Activated naive CD4-positive, alpha-beta T cell treated with anti-CD3 and anti-CD28 coated beads, Interleukin-2, amount 50 U/mL, for 24 hours (primary cell): ENCODE results near the gene APAF1.

Experiments used
- H3K27ac Mint-ChIP-seq: one replicate; pipeline ENCODE4 v1.8.0; 2021; ENCODE audit warnings: mild to moderate bottlenecking, mixed read lengths
- H3K27me3 Mint-ChIP-seq: one replicate; pipeline ENCODE4 v1.8.0; 2021; ENCODE audit warnings: mixed read lengths
- H3K36me3 Mint-ChIP-seq: one replicate; pipeline ENCODE4 v1.8.0; 2021; ENCODE audit warnings: mixed read lengths
- H3K4me1 Mint-ChIP-seq: one replicate; pipeline ENCODE4 v1.8.0; 2021; ENCODE audit warnings: mixed read lengths
- H3K4me3 Mint-ChIP-seq: one replicate; pipeline ENCODE4 v1.8.0; 2021; ENCODE audit warnings: mild to moderate bottlenecking, mixed read lengths
- H3K9me3 Mint-ChIP-seq: one replicate; pipeline ENCODE4 v1.8.0; 2021; ENCODE audit warnings: mixed read lengths

The APAF1 gene

DNA sequence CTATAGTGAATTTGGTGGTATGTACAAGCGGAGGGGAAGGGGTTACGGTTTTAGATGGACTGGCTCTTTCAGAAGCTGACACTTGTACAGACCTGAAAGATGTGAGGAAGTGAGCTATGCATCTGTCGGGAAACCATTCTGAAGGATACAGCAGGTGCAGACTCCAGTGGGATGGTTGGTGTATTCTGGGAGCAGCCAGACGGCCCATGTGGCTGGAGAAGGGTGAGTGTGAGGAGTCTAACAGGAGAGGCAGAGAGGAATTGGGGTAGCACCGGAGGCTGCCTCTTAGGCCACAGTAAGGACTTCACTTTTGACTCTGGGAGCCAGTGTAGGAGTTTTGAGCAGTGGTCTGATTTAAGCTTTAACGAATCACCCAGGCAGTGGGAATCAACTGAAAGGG is 90.7 kb downstream of the APAF1 start:
- H3K4me3 Mint-ChIP-seq: no peak overlapping the region
- no peaks in the 10 kb centered on the region for H3K4me1 Mint-ChIP-seq
- H3K27ac Mint-ChIP-seq: no peak overlapping the region
- H3K27me3 Mint-ChIP-seq: no peaks in the 10 kb centered on the region
- H3K9me3 Mint-ChIP-seq: no peaks in the 10 kb centered on the region
- peaks cover 5% of the 10 kb centered on the region for H3K36me3 Mint-ChIP-seq

DNA sequence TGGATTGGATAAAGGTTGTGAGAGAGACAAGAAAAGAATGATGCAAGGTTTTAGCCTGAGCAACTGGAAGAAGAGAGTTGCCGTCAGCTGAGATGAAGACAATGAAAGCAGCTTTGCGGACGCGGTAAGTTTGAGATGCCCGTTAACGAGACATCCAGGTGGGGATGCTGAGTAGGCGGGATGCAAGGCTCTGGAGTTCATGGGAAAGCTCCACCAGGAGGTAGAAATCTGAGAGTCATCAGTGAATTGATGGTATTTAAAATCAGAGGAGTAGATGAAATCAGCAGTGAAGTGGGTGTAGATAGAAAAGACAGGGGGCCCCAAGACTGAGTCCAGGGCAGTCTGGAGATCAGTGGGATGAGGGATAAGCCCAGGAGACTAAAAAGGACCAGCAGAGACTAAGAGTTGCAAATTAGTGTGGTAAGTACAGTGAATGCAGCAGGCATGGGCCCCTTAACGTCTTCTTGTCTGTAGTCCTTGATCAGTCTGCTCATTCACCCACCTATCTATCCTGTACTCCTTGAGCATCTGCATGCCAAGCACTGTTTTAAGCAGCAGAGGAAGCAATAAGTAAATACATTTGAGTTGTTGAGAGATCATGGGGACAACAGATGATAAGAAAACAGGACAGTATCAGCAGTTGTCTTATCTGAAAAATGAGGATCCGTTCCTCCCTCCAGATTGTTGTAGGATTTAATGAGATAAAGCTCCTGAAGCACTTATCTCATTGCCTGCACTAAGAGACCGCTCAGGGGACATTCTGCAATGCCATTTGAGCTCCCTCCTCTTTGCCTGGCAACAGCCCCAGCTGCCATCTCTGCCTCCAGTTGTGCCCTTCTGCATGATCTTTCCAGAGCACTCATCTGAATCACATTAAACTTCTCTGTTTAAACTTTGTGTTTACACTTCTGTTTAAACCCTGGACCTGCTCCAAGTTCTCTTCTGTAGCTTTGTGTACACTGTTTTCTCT is 91.5 kb downstream of the APAF1 start:
- H3K27ac Mint-ChIP-seq: peak overlapping the region; percentile 10
- peaks cover 3% of the 10 kb centered on the region for H3K4me1 Mint-ChIP-seq
- H3K4me3 Mint-ChIP-seq: no peak overlapping the region
- no peaks in the 10 kb centered on the region for H3K27me3 Mint-ChIP-seq
- H3K9me3 Mint-ChIP-seq: no peaks in the 10 kb centered on the region
- H3K36me3 Mint-ChIP-seq: peaks cover 5% of the 10 kb centered on the region

DNA sequence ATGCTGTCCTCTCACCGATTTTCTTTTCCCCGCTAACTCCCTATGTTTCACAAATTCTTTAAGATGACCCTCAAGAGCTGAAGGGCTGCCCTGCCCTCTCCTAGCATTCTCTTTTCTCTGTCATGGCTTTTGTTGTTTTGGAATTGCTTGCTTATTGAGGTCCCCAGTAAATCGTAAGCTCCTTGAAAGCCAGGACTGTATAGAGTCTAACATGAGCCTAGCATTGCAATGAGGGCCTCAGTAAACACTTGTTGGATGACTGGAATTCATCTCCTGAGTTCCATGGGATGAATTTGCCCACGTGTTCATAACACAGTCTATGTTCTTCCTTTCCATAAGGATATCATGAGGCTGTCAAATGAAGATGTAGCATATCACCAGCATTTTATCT is 92.2 kb downstream of the APAF1 start:
- Mint-ChIP-seq H3K4me1 (peaks cover 3% of the 10 kb centered on the region), H3K27ac (peak overlapping the region; percentile 10), H3K9me3 (no peaks in the 10 kb centered on the region), H3K27me3 (no peaks in the 10 kb centered on the region), H3K36me3 (peaks cover 5% of the 10 kb centered on the region), H3K4me3 (no peak overlapping the region)

DNA sequence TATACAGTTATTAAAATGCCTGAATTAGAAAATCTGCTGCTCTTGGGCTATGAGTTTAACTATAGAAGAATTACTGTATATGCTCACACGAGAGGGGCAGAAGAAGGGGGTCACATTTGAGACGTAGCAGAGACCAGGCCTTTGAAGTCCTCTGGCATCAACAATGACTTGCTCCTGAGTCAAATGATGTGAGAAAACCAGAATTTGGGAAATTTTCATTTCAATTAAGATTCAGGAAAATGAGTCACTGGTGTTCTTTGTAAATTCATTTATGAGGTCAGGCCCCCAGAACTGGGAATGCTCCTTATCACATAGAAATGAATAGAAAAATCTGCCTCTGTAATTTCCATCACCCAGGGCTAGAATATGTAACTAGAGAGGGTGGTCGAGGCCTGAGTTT is 92.9 kb downstream of the APAF1 start:
- no peaks in the 10 kb centered on the region for H3K9me3 Mint-ChIP-seq
- no peaks in the 10 kb centered on the region for H3K27me3 Mint-ChIP-seq
- H3K27ac Mint-ChIP-seq: no peak overlapping the region
- H3K4me3 Mint-ChIP-seq: no peak overlapping the region
- peaks cover 4% of the 10 kb centered on the region for H3K36me3 Mint-ChIP-seq
- H3K4me1 Mint-ChIP-seq: peaks cover 3% of the 10 kb centered on the region

DNA sequence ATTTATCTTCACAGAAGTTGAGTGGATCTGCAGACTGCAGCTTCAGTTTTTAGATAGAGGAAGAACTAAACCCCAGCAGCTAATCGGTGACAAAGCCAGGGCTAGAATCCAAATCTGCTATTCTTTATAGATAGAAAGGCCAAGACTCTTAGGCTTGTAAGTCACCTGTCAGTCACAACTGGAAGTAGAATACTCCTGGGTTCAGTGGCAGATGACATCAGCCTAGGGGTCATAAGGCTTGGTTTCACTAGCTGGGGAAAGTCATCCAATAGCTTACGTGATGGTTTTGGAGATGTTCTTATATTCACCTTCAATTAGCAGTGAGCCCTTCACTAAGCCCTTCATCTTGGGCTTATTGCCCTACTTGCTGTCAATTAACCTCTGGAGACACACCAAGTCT is 93.4 kb downstream of the APAF1 start:
- H3K36me3 Mint-ChIP-seq: peaks cover 4% of the 10 kb centered on the region
- no peak overlapping the region for H3K4me3 Mint-ChIP-seq

DNA sequence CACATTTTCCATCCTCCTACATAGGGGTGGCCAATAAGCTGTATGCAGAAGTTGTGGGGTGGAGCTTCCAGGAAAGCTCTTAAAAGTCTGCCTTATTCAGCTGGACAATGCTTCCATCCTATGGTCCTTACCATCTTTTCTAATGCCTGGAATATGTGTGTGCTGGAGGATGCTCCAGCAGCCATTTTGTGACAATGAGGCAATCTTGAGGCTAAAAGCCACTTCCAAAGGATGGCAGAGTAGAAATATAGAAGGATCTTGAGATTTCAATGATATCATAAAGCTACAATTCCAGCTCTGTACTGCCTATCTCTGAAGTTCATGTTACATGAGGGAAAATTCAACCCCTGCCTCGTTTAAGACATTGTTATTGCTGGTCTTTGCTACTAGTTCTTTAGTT is 95.7 kb downstream of the APAF1 start:
- Mint-ChIP-seq H3K27me3 (peaks cover 2% of the 10 kb centered on the region), H3K36me3 (peaks cover 1% of the 10 kb centered on the region), H3K4me1 (peaks cover 3% of the 10 kb centered on the region), H3K27ac (peak overlapping the region; percentile 6), H3K9me3 (no peaks in the 10 kb centered on the region), H3K4me3 (no peak overlapping the region)

More for the DNA sequence above, 93.4 kb downstream of the APAF1 start:
- Mint-ChIP-seq H3K27ac (no peak overlapping the region), H3K9me3 (no peaks in the 10 kb centered on the region), H3K4me1 (peaks cover 3% of the 10 kb centered on the region), H3K27me3 (peaks cover 2% of the 10 kb centered on the region)

DNA sequence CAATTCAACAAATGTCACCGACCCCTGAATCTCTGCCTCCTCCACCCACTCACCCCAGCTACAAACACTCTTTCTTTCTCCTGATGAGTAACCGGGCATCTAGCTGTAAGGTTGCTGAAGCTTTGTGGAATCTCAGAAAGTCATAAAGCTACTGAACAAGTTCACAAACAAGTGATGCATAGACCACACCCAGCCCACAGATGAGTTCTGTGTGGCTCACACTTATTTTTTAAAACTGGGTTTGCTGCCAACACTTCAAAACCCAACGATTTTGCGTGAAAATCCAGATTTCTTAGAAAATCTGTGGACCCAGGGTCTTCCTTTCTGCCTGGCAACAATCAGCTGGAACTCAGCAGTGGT is 96.1 kb downstream of the APAF1 start:
- peaks cover 7% of the 10 kb centered on the region for H3K4me1 Mint-ChIP-seq
- peak overlapping the region; percentile 6 for H3K27ac Mint-ChIP-seq
- no peaks in the 10 kb centered on the region for H3K36me3 Mint-ChIP-seq
- H3K4me3 Mint-ChIP-seq: no peak overlapping the region
- peaks cover 3% of the 10 kb centered on the region for H3K27me3 Mint-ChIP-seq
- no peaks in the 10 kb centered on the region for H3K9me3 Mint-ChIP-seq

DNA sequence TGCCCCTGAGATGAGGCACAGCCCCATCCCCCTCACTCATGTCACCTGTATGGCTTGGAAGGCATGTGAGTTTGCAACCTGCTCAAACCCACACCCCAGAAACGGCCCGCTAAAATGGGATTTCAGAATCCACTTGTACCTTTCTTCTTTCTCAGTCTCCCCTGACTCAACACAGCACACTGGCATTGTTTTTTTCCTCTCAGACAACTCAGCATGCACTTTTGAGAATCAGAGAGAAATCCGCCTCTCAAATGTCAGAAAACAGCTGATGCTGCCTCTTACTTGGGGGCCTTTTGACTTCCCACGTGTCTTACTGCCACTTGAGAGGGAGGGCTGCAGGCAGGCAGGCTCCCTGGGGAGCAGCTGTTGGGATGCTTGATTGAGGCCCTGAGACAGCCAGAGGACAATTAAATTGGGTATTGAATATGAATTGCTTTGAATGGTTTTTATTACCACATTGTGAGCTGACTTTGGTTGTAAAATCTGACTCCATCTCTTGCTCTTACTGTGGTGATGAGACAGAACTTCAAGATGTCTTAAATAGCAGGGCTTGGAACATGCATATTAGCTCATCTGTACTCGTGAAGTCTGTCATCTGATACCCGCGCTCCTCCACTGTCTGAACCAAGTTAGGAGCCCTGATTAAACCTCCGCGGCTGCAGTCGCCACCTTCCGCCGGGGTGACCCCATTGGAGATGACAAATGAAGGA is 96.6 kb downstream of the APAF1 start:
- Mint-ChIP-seq H3K4me3 (no peak overlapping the region), H3K4me1 (peaks cover 11% of the 10 kb centered on the region), H3K27ac (no peak overlapping the region), H3K36me3 (no peaks in the 10 kb centered on the region), H3K27me3 (peaks cover 8% of the 10 kb centered on the region), H3K9me3 (no peaks in the 10 kb centered on the region)

DNA sequence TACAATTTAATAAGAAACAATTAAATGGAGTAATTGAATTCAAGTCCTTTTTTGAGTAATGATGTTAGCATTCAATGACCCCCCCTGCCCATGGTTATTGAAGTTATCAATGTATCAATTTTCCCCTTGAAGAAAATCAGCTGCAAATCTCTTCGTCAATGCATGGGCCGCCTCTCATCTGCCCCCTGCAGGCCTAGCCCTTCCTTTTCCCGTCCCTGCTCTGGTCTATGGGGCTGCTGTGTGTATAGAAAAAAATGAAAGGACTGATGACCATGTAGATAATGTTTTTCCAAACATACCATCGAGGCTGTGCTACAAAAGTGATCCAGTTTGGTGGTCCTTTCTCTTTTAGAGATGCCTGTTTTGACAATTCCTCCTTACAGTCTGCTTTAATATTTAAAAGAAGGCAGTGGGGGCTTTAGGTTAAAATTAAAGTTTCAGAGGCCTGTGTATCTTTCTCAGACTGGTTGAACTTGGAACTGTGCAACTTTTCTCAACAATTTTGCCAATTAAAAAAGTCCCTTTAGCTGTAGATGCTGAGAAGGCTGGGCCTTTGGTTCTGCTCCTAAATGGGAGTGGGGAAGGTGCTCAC is 98.4 kb downstream of the APAF1 start:
- Mint-ChIP-seq H3K27ac (peak overlapping the region; percentile 20), H3K4me1 (peaks cover 11% of the 10 kb centered on the region), H3K27me3 (peaks cover 16% of the 10 kb centered on the region), H3K4me3 (no peak overlapping the region), H3K36me3 (no peaks in the 10 kb centered on the region), H3K9me3 (no peaks in the 10 kb centered on the region)

DNA sequence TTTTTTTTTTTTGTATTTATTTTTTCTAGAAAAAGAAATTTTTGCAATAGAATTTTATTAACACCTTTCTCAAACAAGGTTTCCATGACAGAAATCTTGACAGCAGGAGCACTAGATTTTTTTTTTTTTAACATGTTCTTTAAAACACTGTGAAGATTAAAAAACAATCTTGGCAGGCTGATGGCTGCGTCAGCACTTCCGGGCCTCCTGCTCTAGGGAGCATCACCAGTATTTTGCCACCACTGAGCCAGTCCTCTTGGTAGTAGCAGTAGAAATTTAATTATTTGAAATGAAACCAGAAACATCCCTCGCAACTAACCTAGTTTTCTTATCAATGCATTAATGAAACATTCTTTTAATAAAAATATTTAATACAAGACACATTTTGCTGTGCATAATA is 99.6 kb downstream of the APAF1 start:
- Mint-ChIP-seq H3K36me3 (no peaks in the 10 kb centered on the region), H3K27me3 (peaks cover 16% of the 10 kb centered on the region), H3K4me1 (peaks cover 11% of the 10 kb centered on the region), H3K27ac (no peak overlapping the region), H3K9me3 (no peaks in the 10 kb centered on the region), H3K4me3 (no peak overlapping the region)

DNA sequence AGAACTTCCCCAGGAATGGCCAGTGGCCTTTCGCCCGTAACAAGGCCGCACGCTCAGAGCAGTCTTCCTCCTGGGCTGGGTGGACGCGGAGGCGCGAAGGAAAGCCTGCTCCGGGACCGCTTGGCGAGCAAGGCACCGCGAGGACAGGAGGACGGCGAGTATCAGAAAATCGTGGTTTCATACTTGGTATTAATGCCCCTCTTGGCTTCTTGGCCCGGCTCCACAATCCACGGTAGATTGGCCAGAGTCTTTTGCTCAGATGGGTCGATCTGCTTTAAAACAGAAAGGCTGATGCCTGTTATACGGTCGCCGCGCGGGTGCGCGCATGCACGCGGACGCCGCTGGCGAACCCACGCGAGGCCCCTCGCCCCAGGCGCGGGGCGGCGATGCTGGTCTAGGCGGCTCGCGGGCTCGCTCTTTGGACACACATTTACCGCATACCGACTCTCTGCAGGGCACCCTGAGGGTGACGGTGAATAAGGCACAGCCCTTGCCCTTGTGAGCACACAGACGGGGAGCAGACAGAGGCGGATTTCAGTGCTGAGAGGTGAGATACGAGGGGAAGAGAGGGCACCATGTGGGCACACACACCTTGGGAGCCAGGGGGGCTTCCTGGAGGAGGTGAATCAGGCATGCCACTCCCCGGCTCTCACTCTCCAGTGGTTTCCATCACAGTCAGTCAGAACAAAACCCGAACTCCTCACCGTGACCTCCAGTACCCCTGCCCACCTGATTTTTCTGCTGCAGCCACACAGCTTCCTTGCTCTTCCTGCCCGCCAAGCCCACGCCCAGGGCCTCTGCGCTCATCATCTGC is 100.7 kb downstream of the APAF1 start:
- Mint-ChIP-seq H3K4me3 (peak overlapping the region; percentile 84), H3K27ac (no peak overlapping the region), H3K9me3 (no peaks in the 10 kb centered on the region), H3K36me3 (no peaks in the 10 kb centered on the region), H3K27me3 (peaks cover 16% of the 10 kb centered on the region), H3K4me1 (peaks cover 11% of the 10 kb centered on the region)

DNA sequence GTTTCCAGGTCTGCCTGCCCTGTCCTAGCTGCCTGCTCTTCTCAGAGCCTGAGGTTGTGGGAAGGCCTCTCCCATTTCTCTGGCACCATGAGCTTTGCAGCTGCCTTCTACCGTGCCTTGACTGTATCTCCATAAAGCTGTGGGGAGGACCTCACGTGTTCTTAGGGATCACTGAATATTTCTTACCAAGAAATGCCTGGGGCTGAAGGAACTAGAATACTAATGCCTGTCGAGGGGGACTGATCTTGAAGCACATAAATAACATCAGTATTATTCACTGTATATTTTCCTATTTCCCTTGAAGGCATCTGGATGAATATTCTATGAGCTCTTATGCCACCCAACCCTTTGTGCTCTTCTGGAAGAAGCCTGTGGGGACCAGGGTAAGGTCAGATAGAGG is 103.4 kb downstream of the APAF1 start:
- Mint-ChIP-seq H3K4me3 (no peak overlapping the region), H3K9me3 (no peaks in the 10 kb centered on the region), H3K27ac (no peak overlapping the region), H3K27me3 (peaks cover 15% of the 10 kb centered on the region), H3K36me3 (no peaks in the 10 kb centered on the region), H3K4me1 (peaks cover 8% of the 10 kb centered on the region)

DNA sequence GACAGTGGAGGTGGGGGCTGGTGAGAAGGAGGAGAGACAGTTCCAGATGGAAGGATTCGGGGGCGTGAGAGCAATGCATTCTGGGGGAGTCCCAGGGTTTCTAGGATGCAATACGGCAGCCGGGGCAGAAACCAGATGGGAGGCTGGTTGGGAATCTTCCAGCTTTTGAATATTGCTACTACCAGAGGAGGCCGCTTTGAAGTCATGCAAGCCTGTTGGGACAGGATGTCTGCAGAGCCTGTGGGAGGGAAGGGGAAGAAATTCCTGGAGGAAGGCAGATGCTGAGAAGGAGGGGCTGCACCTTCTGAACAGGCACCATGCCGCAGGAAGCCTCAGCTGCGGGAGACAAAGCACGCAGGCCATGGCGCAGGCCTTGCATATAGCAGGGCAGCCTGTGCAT is 105.4 kb downstream of the APAF1 start:
- no peak overlapping the region for H3K27ac Mint-ChIP-seq
- H3K27me3 Mint-ChIP-seq: peaks cover 15% of the 10 kb centered on the region
- H3K36me3 Mint-ChIP-seq: no peaks in the 10 kb centered on the region
- no peaks in the 10 kb centered on the region for H3K9me3 Mint-ChIP-seq
- H3K4me1 Mint-ChIP-seq: peaks cover 8% of the 10 kb centered on the region
- H3K4me3 Mint-ChIP-seq: no peak overlapping the region

DNA sequence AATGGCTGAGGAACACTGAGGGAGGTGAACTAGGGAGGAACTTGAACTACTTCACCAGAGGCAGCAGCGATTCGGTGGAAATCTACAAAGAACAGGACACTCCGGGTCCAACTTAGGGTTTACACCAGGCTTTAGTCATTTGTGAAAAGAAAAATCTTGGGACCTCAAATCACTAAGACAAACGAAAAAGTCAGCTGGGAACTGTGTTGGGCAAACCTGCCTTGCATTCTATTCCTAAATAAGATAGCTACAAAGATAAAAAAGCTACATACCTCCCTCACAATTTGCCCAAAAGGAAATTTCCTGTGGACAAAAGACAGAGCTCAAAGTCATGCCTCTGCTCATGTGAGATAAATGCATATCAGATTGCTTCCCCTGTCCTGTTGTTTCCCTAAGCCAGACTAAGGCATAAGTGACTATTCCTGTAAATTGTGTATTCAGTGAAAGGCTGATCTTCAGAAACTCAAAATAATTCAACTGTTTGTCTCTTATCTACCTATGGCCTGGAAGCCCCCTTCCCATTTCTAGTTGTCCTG is 106.6 kb downstream of the APAF1 start:
- Mint-ChIP-seq H3K4me3 (no peak overlapping the region), H3K27me3 (peaks cover 8% of the 10 kb centered on the region), H3K9me3 (no peaks in the 10 kb centered on the region), H3K27ac (no peak overlapping the region), H3K36me3 (no peaks in the 10 kb centered on the region), H3K4me1 (no peaks in the 10 kb centered on the region)

DNA sequence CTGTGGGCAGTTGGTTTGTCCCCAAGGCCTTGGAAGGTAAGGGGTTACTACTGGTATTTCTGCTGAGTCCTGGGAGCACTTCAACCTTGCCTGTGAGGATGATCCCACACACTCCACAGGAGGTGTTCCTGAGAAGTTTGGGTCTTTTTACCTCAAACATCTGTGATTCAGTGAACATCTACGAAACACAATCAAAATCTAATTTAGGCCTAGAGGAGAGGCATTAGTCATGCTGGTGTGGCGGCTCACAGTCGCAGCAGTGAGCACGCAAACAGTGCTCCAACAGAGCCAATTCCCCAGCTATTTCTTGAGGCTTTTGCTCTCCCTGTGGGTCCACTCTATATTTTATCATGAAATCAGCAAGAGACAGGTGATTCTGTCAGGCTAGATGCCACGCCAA is 107.6 kb downstream of the APAF1 start:
- H3K9me3 Mint-ChIP-seq: no peaks in the 10 kb centered on the region
- no peak overlapping the region for H3K27ac Mint-ChIP-seq
- H3K4me1 Mint-ChIP-seq: no peaks in the 10 kb centered on the region
- H3K36me3 Mint-ChIP-seq: no peaks in the 10 kb centered on the region
- H3K27me3 Mint-ChIP-seq: peaks cover under 1% of the 10 kb centered on the region
- no peak overlapping the region for H3K4me3 Mint-ChIP-seq
